HEK293 (cell line): ENCODE measurements around the gene CPA2.

Experiments used
- CTCF ChIP-seq: fragments of 450-650 bp; formaldehyde crosslinking; IDR thresholded peaks from 2 replicates; pipeline ENCODE4 v1.5.1; 2016; ENCODE audit warnings: missing biosample characterization, missing genetic modification characterization
- KLF9 ChIP-seq: fragments of 450-650 bp; formaldehyde crosslinking; IDR thresholded peaks from 2 replicates; pipeline ENCODE4 v1.5.1; 2016; ENCODE audit warnings: missing biosample characterization, missing genetic modification characterization, low read depth
- YY1 ChIP-seq: fragments of 450-650 bp; formaldehyde crosslinking; IDR thresholded peaks from 2 replicates; pipeline ENCODE4 v1.5.1; 2018; ENCODE audit warnings: missing biosample characterization, missing genetic modification characterization
- ZNF114 ChIP-seq: fragments of 450-650 bp; formaldehyde crosslinking; IDR thresholded peaks from 2 replicates; pipeline ENCODE4 v1.5.0; 2017; ENCODE audit warnings: missing biosample characterization, missing genetic modification characterization
- ZNF548 ChIP-seq: fragments of 450-650 bp; formaldehyde crosslinking; IDR thresholded peaks from 2 replicates; pipeline ENCODE4 v1.5.1; 2016; ENCODE audit warnings: missing biosample characterization, missing genetic modification characterization
- ZNF701 ChIP-seq: fragments of 450-650 bp; formaldehyde crosslinking; IDR thresholded peaks from 2 replicates; pipeline ENCODE4 v1.5.1; 2016; ENCODE audit warnings: missing biosample characterization, missing genetic modification characterization
- ZNF785 ChIP-seq: fragments of 450-650 bp; formaldehyde crosslinking; IDR thresholded peaks from 2 replicates; pipeline ENCODE4 v1.5.1; 2016; ENCODE audit warnings: missing biosample characterization, missing genetic modification characterization
- TF ChIP-seq, protein P1 (sequence below): fragments of 450-650 bp; formaldehyde crosslinking; IDR thresholded peaks from 2 replicates; pipeline ENCODE4 v1.5.1; 2016; ENCODE audit warnings: missing biosample characterization, missing genetic modification characterization

DNA sequence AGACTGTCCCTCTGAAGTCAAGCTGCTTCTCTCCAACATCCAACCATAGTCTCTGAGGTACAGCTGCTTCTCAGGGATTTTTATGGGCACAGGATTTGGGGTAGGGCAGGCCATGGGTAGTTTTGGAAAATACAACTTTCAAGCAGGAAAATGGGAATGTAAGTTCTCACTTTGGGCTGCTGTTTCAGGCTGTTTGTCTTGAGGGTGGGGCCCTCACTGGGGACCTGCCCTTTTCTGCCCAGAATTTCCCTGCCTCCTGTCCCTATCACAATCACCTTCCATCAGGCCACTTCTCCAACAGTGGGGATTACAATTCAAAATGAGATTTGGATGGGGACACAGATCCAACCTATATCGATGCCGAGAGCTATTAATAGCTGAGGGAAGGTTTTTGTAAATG lies 34.5 kb upstream of the CPA2 start:
- TF ChIP-seq CTCF (tag by site-specific recombination) (no peak), ZNF701 (tag by site-specific recombination) (no peak), ZNF785 (tag by site-specific recombination) (no peak), KLF9 (tag by site-specific recombination) (no peak), YY1 (tag by site-specific recombination) (no peak), ZNF114 (tag by site-specific recombination) (no peak), ZNF548 (no peak)
- TF ChIP-seq, protein P1, sequence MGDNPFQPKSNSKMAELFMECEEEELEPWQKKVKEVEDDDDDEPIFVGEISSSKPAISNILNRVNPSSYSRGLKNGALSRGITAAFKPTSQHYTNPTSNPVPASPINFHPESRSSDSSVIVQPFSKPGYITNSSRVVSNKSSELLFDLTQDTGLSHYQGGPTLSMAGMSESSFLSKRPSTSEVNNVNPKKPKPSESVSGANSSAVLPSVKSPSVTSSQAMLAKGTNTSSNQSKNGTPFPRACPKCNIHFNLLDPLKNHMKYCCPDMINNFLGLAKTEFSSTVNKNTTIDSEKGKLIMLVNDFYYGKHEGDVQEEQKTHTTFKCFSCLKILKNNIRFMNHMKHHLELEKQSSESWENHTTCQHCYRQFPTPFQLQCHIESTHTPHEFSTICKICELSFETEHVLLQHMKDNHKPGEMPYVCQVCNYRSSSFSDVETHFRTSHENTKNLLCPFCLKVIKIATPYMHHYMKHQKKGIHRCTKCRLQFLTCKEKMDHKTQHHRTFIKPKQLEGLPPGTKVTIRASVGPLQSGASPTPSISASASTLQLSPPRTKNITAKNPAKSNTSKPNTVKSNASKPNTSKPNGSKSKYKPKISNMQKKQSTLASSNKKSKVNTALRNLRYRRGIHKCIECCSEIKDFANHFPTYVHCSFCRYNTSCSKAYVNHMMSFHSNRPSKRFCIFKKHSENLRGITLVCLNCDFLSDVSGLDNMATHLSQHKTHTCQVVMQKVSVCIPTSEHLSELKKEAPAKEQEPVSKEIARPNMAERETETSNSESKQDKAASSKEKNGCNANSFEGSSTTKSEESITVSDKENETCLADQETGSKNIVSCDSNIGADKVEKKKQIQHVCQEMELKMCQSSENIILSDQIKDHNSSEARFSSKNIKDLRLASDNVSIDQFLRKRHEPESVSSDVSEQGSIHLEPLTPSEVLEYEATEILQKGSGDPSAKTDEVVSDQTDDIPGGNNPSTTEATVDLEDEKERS (tag by site-specific recombination), result no peak
